ENCODE data around the gene ROR2. TPM values are rescaled to one million over a fixed set of nuclear protein-coding genes. Genes with fewer than 3 reads are reported as not detected.

The ROR2 gene
- total and polyA plus RNA-seq, 8 donors: 3.0 to 21.4 (median 9.8) TPM

GRCh38 chr9:91557327-91557726, 392.7 kb downstream of the ROR2 start:
- Histone ChIP-seq H3K27ac (no peak overlapping the region), H3K4me1 (no peaks in the 10 kb centered on the region), H3K4me3 (no peak overlapping the region), H3K27me3 (no peaks in the 10 kb centered on the region), H3K36me3 (no peaks in the 10 kb centered on the region), H3K9me3 (no peaks in the 10 kb centered on the region)
- no peak for TF ChIP-seq POLR2AphosphoS5 (IDR thresholded peaks at IDR 0.05)
- TF ChIP-seq POLR2A (IDR thresholded peaks at IDR 0.05): no peak
- TF ChIP-seq CTCF (IDR thresholded peaks at IDR 0.05): no peak
- no peak for TF ChIP-seq EP300 (IDR thresholded peaks at IDR 0.05)
- WGBS, 5 donors: 42 to 64% (median 51%) methylated on average over 2 of the region's 2 CpGs
- intact Hi-C loops (cut with DNase I; ENCODE audit: low total_unique reads): no loop called here
- DNase-seq: no peak

GRCh38 chr9:91555132-91555531, 394.9 kb downstream of the ROR2 start:
- Histone ChIP-seq H3K27me3 (no peaks in the 10 kb centered on the region), H3K9me3 (no peaks in the 10 kb centered on the region), H3K27ac (no peak overlapping the region), H3K4me3 (no peak overlapping the region), H3K4me1 (no peaks in the 10 kb centered on the region), H3K36me3 (no peaks in the 10 kb centered on the region)
- intact Hi-C loops (cut with DNase I; ENCODE audit: low total_unique reads): no loop called here
- TF ChIP-seq POLR2A (IDR thresholded peaks at IDR 0.05): no peak
- DNase-seq: no peak
- 57 to 82% (median 75%) methylated on average over 2 of the region's 2 CpGs for WGBS, 5 donors

GRCh38 chr9:91549177-91549576, 400.9 kb downstream of the ROR2 start:
- no peaks in the 10 kb centered on the region for H3K27me3 ChIP-seq
- H3K4me1 ChIP-seq: no peaks in the 10 kb centered on the region
- no peak overlapping the region for H3K27ac ChIP-seq
- WGBS, 5 donors: 74 to 87% (median 79%) methylated on average over 5 of the region's 5 CpGs
- DNase-seq: no peak
- H3K9me3 ChIP-seq: no peaks in the 10 kb centered on the region
- TF ChIP-seq CTCF (IDR thresholded peaks at IDR 0.05) (no peak), POLR2A (IDR thresholded peaks at IDR 0.05) (no peak), EP300 (IDR thresholded peaks at IDR 0.05) (no peak), POLR2AphosphoS5 (IDR thresholded peaks at IDR 0.05) (no peak)
- no peaks in the 10 kb centered on the region for H3K36me3 ChIP-seq
- no peak overlapping the region for H3K4me3 ChIP-seq
- intact Hi-C loops (cut with DNase I; ENCODE audit: low total_unique reads): no loop called here

- H3K27me3 ChIP-seq: no peaks in the 10 kb centered on the region
- H3K36me3 ChIP-seq: no peaks in the 10 kb centered on the region
- H3K27ac ChIP-seq: no peak overlapping the region
- no peaks in the 10 kb centered on the region for H3K9me3 ChIP-seq
- no peak for DNase-seq
- TF ChIP-seq POLR2A (IDR thresholded peaks at IDR 0.05): no peak
- TF ChIP-seq POLR2AphosphoS5 (IDR thresholded peaks at IDR 0.05): no peak
- no peak for TF ChIP-seq EP300 (IDR thresholded peaks at IDR 0.05)
- no peak for TF ChIP-seq CTCF (IDR thresholded peaks at IDR 0.05)
- 83 to 97% (median 91%) methylated on average over 2 of the region's 2 CpGs for WGBS, 5 donors
- no peaks in the 10 kb centered on the region for H3K4me1 ChIP-seq
- no peak overlapping the region for H3K4me3 ChIP-seq
- intact Hi-C loops (cut with DNase I; ENCODE audit: low total_unique reads): no loop called here
These were observed 402.9 kb downstream of the ROR2 start for GRCh38 chr9:91547081-91547480.

- Histone ChIP-seq H3K9me3 (no peaks in the 10 kb centered on the region), H3K4me1 (no peaks in the 10 kb centered on the region), H3K4me3 (no peak overlapping the region), H3K27me3 (no peaks in the 10 kb centered on the region), H3K36me3 (no peaks in the 10 kb centered on the region), H3K27ac (no peak overlapping the region)
- TF ChIP-seq CTCF (IDR thresholded peaks at IDR 0.05): no peak
- TF ChIP-seq EP300 (IDR thresholded peaks at IDR 0.05): no peak
- TF ChIP-seq POLR2A (IDR thresholded peaks at IDR 0.05): no peak
- TF ChIP-seq POLR2AphosphoS5 (IDR thresholded peaks at IDR 0.05): no peak
- WGBS, 5 donors: 83 to 91% (median 90%) methylated on average over 4 of the region's 4 CpGs
- intact Hi-C loops (cut with DNase I; ENCODE audit: low total_unique reads): no loop called here
- DNase-seq: no peak
These were observed 403.5 kb downstream of the ROR2 start for GRCh38 chr9:91546574-91546973.
